PC-3 (cell line): ENCODE measurements around the gene TTC34. TPM values are rescaled to one million over a fixed set of nuclear protein-coding genes. Genes with fewer than 3 reads are reported as not detected.

Experiments
- ATAC-seq: fragments of 200-7000 bp; cut with Tn5 transposase; 2 replicates; pipeline ENCODE4 v1.9.1; 2020; ENCODE audit warnings: mild to moderate bottlenecking, moderate library complexity
- BruUV-seq: library from RNA; stranded (reverse); fragments of 400-500 nt; replicated peaks from 2 replicates; lab custom pipeline; 2021; lab: Mats Ljungman, UMichigan
- CTCF ChIA-PET: fragments of 300-600 bp; sonication (Branson Sonifier 250); formaldehyde crosslinking; loops from one replicate; lab custom pipeline; 2022; ENCODE audit warnings: antibody characterized with exemption; lab: Charles Lee
- POLR2A ChIA-PET: fragments of 300-600 bp; sonication (Branson Sonifier 250); formaldehyde crosslinking; loops from one replicate; lab custom pipeline; 2022; ENCODE audit warnings: antibody characterized with exemption; ENCODE audit not compliant: unreplicated experiment; lab: Charles Lee
- DNase-seq: peaks from one replicate; pipeline ENCODE4 v3.0.0-alpha.2; 2015
- H2AFZ ChIP-seq: fragments of 300-600 bp; sonication (generic); 2 replicates; pipeline ENCODE4 v1.6.0; 2016; ENCODE audit warnings: antibody characterized with exemption, low read length
- H3F3A ChIP-seq: fragments of 300-600 bp; sonication (generic); one replicate; pipeline ENCODE4 v1.6.0; 2017; ENCODE audit warnings: antibody characterized with exemption, low read length, control low read depth, mild to moderate bottlenecking; ENCODE audit not compliant: unreplicated experiment
- H3K27ac ChIP-seq: fragments of 300-600 bp; sonication (generic); 2 replicates; pipeline ENCODE4 v1.5.1; 2016; ENCODE audit warnings: mild to moderate bottlenecking, low read length
- H3K27me3 ChIP-seq: fragments of 300-600 bp; sonication (generic); 2 replicates; pipeline ENCODE4 v1.6.1; 2016; ENCODE audit warnings: low read length, mixed read lengths
- H3K36me3 ChIP-seq: fragments of 300-600 bp; sonication (generic); 2 replicates; pipeline ENCODE4 v1.6.1; 2016; ENCODE audit warnings: low read depth, mixed run types, low read length, mixed read lengths
- H3K4me1 ChIP-seq: fragments of 300-600 bp; sonication (generic); 2 replicates; pipeline ENCODE4 v1.5.1; 2016; ENCODE audit warnings: low read length; ENCODE audit not compliant: insufficient read depth
- H3K4me2 ChIP-seq: fragments of 300-600 bp; sonication (generic); 2 replicates; pipeline ENCODE4 v1.6.0; 2016; ENCODE audit warnings: low read length
- H3K4me3 ChIP-seq: fragments of 300-600 bp; sonication (generic); 2 replicates; pipeline ENCODE4 v1.5.1; 2016; ENCODE audit warnings: mild to moderate bottlenecking, low read length, mixed read lengths
- H3K79me2 ChIP-seq: fragments of 300-600 bp; sonication (generic); 2 replicates; pipeline ENCODE4 v1.6.1; 2017; ENCODE audit warnings: low read length, mixed read lengths
- H3K9ac ChIP-seq: fragments of 300-600 bp; sonication (generic); 2 replicates; pipeline ENCODE4 v1.6.0; 2016; ENCODE audit warnings: mild to moderate bottlenecking, low read length
- H3K9me2 ChIP-seq: fragments of 300-600 bp; sonication (generic); replicated peaks from 2 replicates; pipeline ENCODE4 v1.6.1; 2016; ENCODE audit warnings: mixed run types, low read length, mixed read lengths
- H3K9me3 ChIP-seq: fragments of 300-600 bp; sonication (generic); 2 replicates; pipeline ENCODE4 v1.6.1; 2016; ENCODE audit warnings: low read length, mixed read lengths
- H4K20me1 ChIP-seq: fragments of 300-600 bp; sonication (generic); 2 replicates; pipeline ENCODE4 v1.6.1; 2016; ENCODE audit warnings: low read length, mixed read lengths
- CTCF ChIP-seq: fragments of 300-600 bp; sonication (generic); conservative IDR thresholded peaks from 2 replicates; pipeline ENCODE4 v1.5.1; 2017; ENCODE audit warnings: antibody characterized with exemption, low read depth, mild to moderate bottlenecking, low read length
- EZH2 ChIP-seq: fragments of 300-600 bp; sonication (generic); IDR thresholded peaks from one replicate; pipeline ENCODE4 v1.6.1; 2017; ENCODE audit warnings: antibody characterized with exemption, mild to moderate bottlenecking, low read length; ENCODE audit not compliant: unreplicated experiment
- EZH2phosphoT487 ChIP-seq: fragments of 300-600 bp; sonication (generic); IDR thresholded peaks from 2 replicates; pipeline ENCODE4 v1.6.1; 2018; ENCODE audit warnings: mild to moderate bottlenecking, antibody characterized with exemption, low read length, borderline replicate concordance
- intact Hi-C: fragments of 100-400 bp; cut with micrococcal nuclease; formaldehyde crosslinking; loops from 2 replicates; pipeline ENCODE4 v1.9.0; 2023
- total RNA-seq: library from RNA; depleted of rRNA; stranded (reverse); fragments of >200 nt; gene quantifications from 2 replicates; pipeline ENCODE4 v1.2.3, GENCODE V29; 2014

The TTC34 gene
- total RNA-seq, 1 experiment from 2014 or later: 0.11 TPM

GRCh38 chr1:2602866-2603520 lies 198.5 kb downstream of the TTC34 start:
- H3K9me3 ChIP-seq: peaks cover 6% of the 10 kb centered on the region; the same call in 1 of the 2 replicates
- no peak overlapping the region for H3K9ac ChIP-seq
- H3K27me3 ChIP-seq: peaks cover 3% of the 10 kb centered on the region; the same call in 1 of the 2 replicates
- H3K79me2 ChIP-seq: no peaks in the 10 kb centered on the region
- no TSS peak for BruUV-seq
- no peak overlapping the region for H3K4me2 ChIP-seq
- H4K20me1 ChIP-seq: no peaks in the 10 kb centered on the region
- H3K36me3 ChIP-seq: no peaks in the 10 kb centered on the region
- H3K9me2 ChIP-seq: no peaks in the 10 kb centered on the region
- H2AFZ ChIP-seq: no peak overlapping the region
- H3K27ac ChIP-seq: no peak overlapping the region
- ATAC-seq (no peak), DNase-seq (no peak)
- ChIA-PET CTCF (no interaction called here), POLR2A (no interaction called here)
- no peak overlapping the region for H3K4me3 ChIP-seq
- no peaks in the 10 kb centered on the region for H3F3A ChIP-seq
- intact Hi-C loops: no loop called here
- no peaks in the 10 kb centered on the region for H3K4me1 ChIP-seq
- TF ChIP-seq CTCF (no peak), EZH2phosphoT487 (no peak), EZH2 (no peak)

GRCh38 chr1:2602311-2602835 lies 199.1 kb downstream of the TTC34 start:
- TF ChIP-seq EZH2 (no peak), EZH2phosphoT487 (no peak), CTCF (no peak)
- intact Hi-C loops: no loop called here
- H2AFZ ChIP-seq: no peak overlapping the region
- DNase-seq: no peak
- H3K27ac ChIP-seq: no peak overlapping the region
- H3F3A ChIP-seq: no peaks in the 10 kb centered on the region
- peaks cover 6% of the 10 kb centered on the region; the same call in 1 of the 2 replicates for H3K9me3 ChIP-seq
- H3K27me3 ChIP-seq: peaks cover 3% of the 10 kb centered on the region; the same call in 1 of the 2 replicates
- no peak overlapping the region for H3K4me2 ChIP-seq
- ChIA-PET POLR2A (no interaction called here), CTCF (no interaction called here)
- H3K9me2 ChIP-seq: no peaks in the 10 kb centered on the region
- no peak overlapping the region for H3K9ac ChIP-seq
- H3K79me2 ChIP-seq: no peaks in the 10 kb centered on the region
- BruUV-seq: no TSS peak
- H3K36me3 ChIP-seq: no peaks in the 10 kb centered on the region
- H3K4me1 ChIP-seq: no peaks in the 10 kb centered on the region
- no peaks in the 10 kb centered on the region for H4K20me1 ChIP-seq
- no peak for ATAC-seq
- H3K4me3 ChIP-seq: no peak overlapping the region

- TF ChIP-seq EZH2phosphoT487: no peak
- no peak for ATAC-seq
- no peaks in the 10 kb centered on the region for H3K36me3 ChIP-seq
- H4K20me1 ChIP-seq: no peaks in the 10 kb centered on the region
- H2AFZ ChIP-seq: no peak overlapping the region
- H3K4me1 ChIP-seq: no peaks in the 10 kb centered on the region
- no peak for DNase-seq
- POLR2A ChIA-PET: no interaction called here
- no peak overlapping the region for H3K9ac ChIP-seq
- peaks cover 3% of the 10 kb centered on the region; the same call in 1 of the 2 replicates for H3K27me3 ChIP-seq
- no peaks in the 10 kb centered on the region for H3F3A ChIP-seq
- no peak overlapping the region for H3K4me3 ChIP-seq
- intact Hi-C loops: no loop called here
- H3K9me2 ChIP-seq: no peaks in the 10 kb centered on the region
- H3K9me3 ChIP-seq: peaks cover 6% of the 10 kb centered on the region; the same call in 1 of the 2 replicates
- H3K27ac ChIP-seq: no peak overlapping the region
- no peaks in the 10 kb centered on the region for H3K79me2 ChIP-seq
- H3K4me2 ChIP-seq: no peak overlapping the region
- BruUV-seq: no TSS peak
- CTCF ChIA-PET: no interaction called here
Measured at GRCh38 chr1:2601721-2602303, 199.7 kb downstream of the TTC34 start.
